Astrocyte (in vitro differentiated cells and primary cell): ENCODE measurements around the gene TEX101.

Source experiments
- EZH2 ChIP-seq: IDR thresholded peaks from 2 replicates; pipeline ENCODE4 v1.6.1; 2012; ENCODE audit warnings: mild to moderate bottlenecking, low read length, inconsistent platforms; ENCODE audit not compliant: insufficient read depth
- TF ChIP-seq, protein P1 (sequence below): IDR thresholded peaks from 2 replicates; pipeline ENCODE4 v1.5.1; 2011; ENCODE audit warnings: low read depth, mild to moderate bottlenecking, inconsistent platforms, low read length, moderate library complexity; ENCODE audit not compliant: insufficient read depth

DNA sequence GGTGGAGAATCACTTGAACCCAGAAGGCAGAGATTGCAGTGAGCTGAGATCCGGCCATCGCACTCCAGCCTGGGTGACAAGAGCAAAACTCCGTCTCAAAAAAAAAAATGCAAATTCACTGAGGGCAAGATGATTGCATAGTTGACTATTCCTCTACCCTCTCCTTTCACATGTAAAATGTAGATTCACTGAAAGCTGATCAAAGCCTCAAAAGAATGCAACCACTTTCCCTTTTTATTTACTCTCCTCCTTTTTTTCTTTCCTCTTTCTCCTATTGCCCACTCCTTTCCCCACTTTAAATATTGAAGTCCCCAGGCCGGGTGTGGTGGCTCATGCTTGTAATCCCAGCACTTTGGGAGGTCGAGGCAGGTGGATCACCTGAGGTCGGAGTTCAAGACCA lies 6.3 kb downstream of the TEX101 start:
- TF ChIP-seq, protein P1, sequence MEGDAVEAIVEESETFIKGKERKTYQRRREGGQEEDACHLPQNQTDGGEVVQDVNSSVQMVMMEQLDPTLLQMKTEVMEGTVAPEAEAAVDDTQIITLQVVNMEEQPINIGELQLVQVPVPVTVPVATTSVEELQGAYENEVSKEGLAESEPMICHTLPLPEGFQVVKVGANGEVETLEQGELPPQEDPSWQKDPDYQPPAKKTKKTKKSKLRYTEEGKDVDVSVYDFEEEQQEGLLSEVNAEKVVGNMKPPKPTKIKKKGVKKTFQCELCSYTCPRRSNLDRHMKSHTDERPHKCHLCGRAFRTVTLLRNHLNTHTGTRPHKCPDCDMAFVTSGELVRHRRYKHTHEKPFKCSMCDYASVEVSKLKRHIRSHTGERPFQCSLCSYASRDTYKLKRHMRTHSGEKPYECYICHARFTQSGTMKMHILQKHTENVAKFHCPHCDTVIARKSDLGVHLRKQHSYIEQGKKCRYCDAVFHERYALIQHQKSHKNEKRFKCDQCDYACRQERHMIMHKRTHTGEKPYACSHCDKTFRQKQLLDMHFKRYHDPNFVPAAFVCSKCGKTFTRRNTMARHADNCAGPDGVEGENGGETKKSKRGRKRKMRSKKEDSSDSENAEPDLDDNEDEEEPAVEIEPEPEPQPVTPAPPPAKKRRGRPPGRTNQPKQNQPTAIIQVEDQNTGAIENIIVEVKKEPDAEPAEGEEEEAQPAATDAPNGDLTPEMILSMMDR = no peak
- TF ChIP-seq EZH2 = no peak
